ENCODE results near the gene SYTL5. TPM values are rescaled to one million over a fixed set of nuclear protein-coding genes. Genes with fewer than 3 reads are reported as not detected.

Gene SYTL5
- total and polyA plus RNA-seq, 2 of the 4 experiments (the other 2 are of a cell fraction) = 0.19 to 0.54 TPM

GRCh38 chrX:38028300-38028699 is 21.9 kb downstream of the SYTL5 start:
- Histone ChIP-seq H3K36me3 (ENCODE audit: control insufficient read depth, insufficient read depth, low read length) (no peaks in the 10 kb centered on the region), H3K18ac (ENCODE audit: low read depth, low read length) (no peak overlapping the region), H2BK20ac (ENCODE audit: low read depth, low read length) (no peak overlapping the region), H2BK120ac (ENCODE audit: low read depth, low read length) (no peak overlapping the region), H3K79me1 (ENCODE audit: low read depth in 1 of 2, low read length in 2 of 2) (no peaks in the 10 kb centered on the region), H3K4me1 (ENCODE audit: control insufficient read depth, insufficient read depth, low read length) (no peaks in the 10 kb centered on the region), H3K27me3 (ENCODE audit: control insufficient read depth, insufficient read depth, low read length) (no peaks in the 10 kb centered on the region; the same call in 1 of the 2 replicates), H4K91ac (ENCODE audit: insufficient read depth, low read depth, low read length) (no peak overlapping the region), H2AFZ (replicated peaks; ENCODE audit: low read length, poor library complexity) (no peak overlapping the region), H4K8ac (ENCODE audit: low read depth in 2 of 2, low read length in 2 of 2) (no peak overlapping the region), H3K4ac (ENCODE audit: low read depth, low read length) (no peak overlapping the region), H2BK15ac (ENCODE audit: low read depth, low read length) (no peak overlapping the region), H3K9ac (ENCODE audit: low read depth, low read length) (no peak overlapping the region), H3K4me2 (ENCODE audit: low read depth, low read length) (no peak overlapping the region), H3K23ac (ENCODE audit: low read depth, low read length) (no peak overlapping the region), H3K9me3 (ENCODE audit: control insufficient read depth, insufficient read depth, low read length) (no peaks in the 10 kb centered on the region), H2AK9ac (replicated peaks; ENCODE audit: low read depth, low read length, poor library complexity) (no peak overlapping the region), H2AK5ac (ENCODE audit: low read depth, low read length) (no peak overlapping the region), H4K20me1 (ENCODE audit: insufficient read depth, low read length) (no peaks in the 10 kb centered on the region), H3K27ac (ENCODE audit: insufficient read depth, low read length) (no peak overlapping the region), H4K5ac (ENCODE audit: low read depth, low read length) (no peak overlapping the region), H2BK5ac (ENCODE audit: low read depth, low read length, poor library complexity, severe bottlenecking) (no peak overlapping the region), H3K14ac (replicated peaks; ENCODE audit: low read depth, low read length) (no peak overlapping the region), H3K56ac (ENCODE audit: extremely low read depth, insufficient read depth, low read length) (no peak overlapping the region), H3K9me1 (ENCODE audit: insufficient read depth, low read length) (no peaks in the 10 kb centered on the region), H3K4me3 (ENCODE audit: insufficient read depth, low read depth, low read length) (no peak overlapping the region)
- DNase-seq (no peak), ATAC-seq (ENCODE audit: low read depth) (no peak)
- in situ Hi-C loops (cut with MboI; ENCODE audit: low sequenced_read_pairs) (loop anchor here (25.0 kb wide), 1 partner anchor 109 kb away; no protein-coding TSS in a partner anchor), intact Hi-C loops (cut with micrococcal nuclease) (no loop called here), dilution Hi-C loops (cut with HindIII; ENCODE audit: low sequenced_read_pairs, unreplicated experiment) (no loop called here)
- BruUV-seq (replicated peaks) = no TSS peak
- no CpG with 5 or more reads among the region's 1 CpG for WGBS, 2 experiments (ENCODE audit: extremely low coverage in 2 of 2, insufficient read length in 1 of 2)
- ChIA-PET CTCF (no interaction called here), POLR2A (ENCODE audit: unreplicated experiment) (no interaction called here)
- TF ChIP-seq MAFK (IDR thresholded peaks at IDR 0.05; ENCODE audit: low read depth, low read length) (no peak), ELK1 (IDR thresholded peaks at IDR 0.05; ENCODE audit: borderline replicate concordance, low read depth, low read length) (no peak), CHD1 (IDR thresholded peaks at IDR 0.05; ENCODE audit: low read depth, low read length) (no peak), USF2 (IDR thresholded peaks at IDR 0.05; ENCODE audit: low read depth, low read length) (no peak), NFE2L2 (IDR thresholded peaks at IDR 0.05; ENCODE audit: low read depth, low read length) (no peak)

Measured in IMR-90 (cell line).